B cell (primary cell): ENCODE data around the gene LGALS4.

ENCODE experiments used
- EZH2 ChIP-seq: IDR thresholded peaks from 2 replicates; pipeline ENCODE4 v1.6.1; 2012; ENCODE audit warnings: borderline replicate concordance, low read depth, mild to moderate bottlenecking, moderate library complexity, low read length; ENCODE audit not compliant: insufficient read depth, poor library complexity, severe bottlenecking
- TF ChIP-seq, protein P1 (sequence below): fragments of 200-600 bp; IDR thresholded peaks from one replicate; pipeline ENCODE4 v1.8.0; 2022; ENCODE audit warnings: antibody characterized with exemption, mild to moderate bottlenecking

- TF ChIP-seq, protein P1, sequence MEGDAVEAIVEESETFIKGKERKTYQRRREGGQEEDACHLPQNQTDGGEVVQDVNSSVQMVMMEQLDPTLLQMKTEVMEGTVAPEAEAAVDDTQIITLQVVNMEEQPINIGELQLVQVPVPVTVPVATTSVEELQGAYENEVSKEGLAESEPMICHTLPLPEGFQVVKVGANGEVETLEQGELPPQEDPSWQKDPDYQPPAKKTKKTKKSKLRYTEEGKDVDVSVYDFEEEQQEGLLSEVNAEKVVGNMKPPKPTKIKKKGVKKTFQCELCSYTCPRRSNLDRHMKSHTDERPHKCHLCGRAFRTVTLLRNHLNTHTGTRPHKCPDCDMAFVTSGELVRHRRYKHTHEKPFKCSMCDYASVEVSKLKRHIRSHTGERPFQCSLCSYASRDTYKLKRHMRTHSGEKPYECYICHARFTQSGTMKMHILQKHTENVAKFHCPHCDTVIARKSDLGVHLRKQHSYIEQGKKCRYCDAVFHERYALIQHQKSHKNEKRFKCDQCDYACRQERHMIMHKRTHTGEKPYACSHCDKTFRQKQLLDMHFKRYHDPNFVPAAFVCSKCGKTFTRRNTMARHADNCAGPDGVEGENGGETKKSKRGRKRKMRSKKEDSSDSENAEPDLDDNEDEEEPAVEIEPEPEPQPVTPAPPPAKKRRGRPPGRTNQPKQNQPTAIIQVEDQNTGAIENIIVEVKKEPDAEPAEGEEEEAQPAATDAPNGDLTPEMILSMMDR: no peak
- no peak for TF ChIP-seq EZH2
Measured at GRCh38 chr19:38841180-38841766, 28.5 kb upstream of the LGALS4 start.
